NCI-H146 treated with DMSO at 0.1 percent for 48 hours (cell line): ENCODE results near the gene CEACAM16.
A peak's percentile ranks its signal among the peaks of the same experiment; 100 is the strongest.

Source experiments
- DNase-seq: peaks from one replicate; lab custom pipeline; 2025; ENCODE audit not compliant: unreplicated experiment; lab: John Stamatoyannopoulos, UW

CEACAM16 gene

DNA sequence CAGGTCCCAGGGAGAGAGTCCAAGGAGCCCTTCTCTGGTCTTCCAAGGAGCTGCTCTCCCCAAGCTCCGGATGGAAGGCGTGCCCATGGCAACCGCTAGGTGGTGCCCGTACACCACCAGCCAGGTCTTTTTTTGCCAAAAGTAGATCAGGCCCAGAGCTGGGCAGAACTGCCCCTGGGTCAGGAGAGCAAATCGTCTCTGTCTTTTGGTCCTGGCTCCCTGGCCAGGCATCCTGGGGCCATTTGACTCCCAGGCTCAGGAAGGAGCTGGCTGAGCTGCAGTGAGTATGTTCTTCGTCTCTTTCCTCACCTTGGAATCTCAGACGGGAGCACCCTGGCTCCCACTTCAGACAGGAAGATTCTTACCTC, 25.0 kb downstream of the CEACAM16 start:
- DNase-seq, result peak; percentile 56

DNA sequence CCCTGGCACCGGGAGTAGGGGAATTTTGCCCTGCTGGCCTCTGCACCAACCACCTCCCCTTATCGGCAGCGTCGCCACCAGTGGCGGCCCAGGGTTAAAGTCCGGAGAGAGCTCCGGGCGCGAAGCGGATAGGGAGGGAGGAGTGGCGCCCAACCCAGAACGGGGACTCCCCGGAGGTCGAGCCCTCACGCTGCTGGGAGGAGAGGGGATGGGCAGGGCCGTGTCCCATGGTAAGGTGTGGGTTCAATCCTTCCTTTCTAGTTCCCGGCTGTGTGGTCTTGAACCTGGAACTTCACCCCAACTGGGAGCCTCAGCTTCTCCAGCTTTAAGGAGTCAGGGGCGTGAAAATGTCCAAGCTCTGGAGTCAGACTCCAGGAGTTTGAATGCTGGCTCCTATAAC, 26.3 kb downstream of the CEACAM16 start:
- DNase-seq, result no peak

DNA sequence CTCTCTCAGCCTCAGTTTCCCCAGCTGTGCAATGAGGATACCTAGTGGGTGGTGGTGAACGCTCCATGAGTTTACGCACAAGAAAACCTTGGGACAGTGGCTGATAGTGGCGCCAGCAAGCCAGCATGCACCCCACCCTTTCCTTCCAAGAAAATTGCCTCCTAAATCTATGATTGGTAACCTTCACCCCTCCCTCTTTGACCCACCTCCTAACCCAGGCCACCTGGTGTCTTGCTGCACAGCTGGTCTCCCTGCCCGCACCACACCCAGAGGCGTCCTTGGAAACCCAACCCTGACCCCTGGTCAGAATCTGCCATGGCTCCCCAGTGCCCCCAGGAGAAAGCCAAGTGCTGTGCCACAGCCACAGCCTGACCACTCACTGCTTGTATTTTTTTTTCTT, 26.7 kb downstream of the CEACAM16 start:
- DNase-seq, result no peak

DNA sequence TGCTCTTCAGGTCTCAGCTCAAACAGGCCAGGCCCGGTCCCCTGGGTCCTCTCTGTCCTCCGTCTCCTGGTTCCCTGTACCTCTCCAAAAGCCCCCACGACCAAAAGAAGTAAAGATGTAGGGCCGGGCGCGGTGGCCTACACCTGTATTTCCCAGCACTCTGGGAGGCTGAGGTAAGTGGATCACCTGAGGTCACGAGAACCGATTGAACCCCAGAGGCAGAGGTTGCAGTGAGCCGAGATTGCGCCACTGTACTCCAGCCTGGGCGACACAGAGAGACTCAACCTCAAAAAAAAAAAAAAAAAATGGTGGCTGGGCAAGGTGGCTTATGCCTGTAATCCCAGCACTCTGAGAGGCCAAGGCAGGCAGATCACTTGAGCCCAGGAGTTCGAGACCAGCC, 27.5 kb downstream of the CEACAM16 start:
- no peak for DNase-seq

DNA sequence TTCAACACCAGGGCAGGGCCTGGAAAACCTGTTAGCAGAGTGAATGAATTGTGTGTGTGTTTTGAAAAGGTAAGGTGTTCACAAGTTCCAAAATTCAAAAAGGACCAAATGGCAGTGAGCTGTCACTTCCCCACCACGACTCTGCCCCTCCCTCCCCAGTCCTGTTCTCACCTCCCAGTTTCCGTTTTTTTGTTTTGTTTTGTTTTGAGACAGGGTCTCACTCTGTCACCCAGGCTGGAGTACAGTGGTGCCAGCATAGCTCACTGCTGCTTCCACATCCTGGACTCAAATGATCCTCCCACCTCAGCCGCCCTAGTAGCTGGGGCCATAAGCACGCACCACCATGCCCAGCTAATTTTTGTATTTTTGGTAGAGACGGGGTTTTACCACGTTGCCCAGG, 29.2 kb downstream of the CEACAM16 start:
- DNase-seq, result no peak

DNA sequence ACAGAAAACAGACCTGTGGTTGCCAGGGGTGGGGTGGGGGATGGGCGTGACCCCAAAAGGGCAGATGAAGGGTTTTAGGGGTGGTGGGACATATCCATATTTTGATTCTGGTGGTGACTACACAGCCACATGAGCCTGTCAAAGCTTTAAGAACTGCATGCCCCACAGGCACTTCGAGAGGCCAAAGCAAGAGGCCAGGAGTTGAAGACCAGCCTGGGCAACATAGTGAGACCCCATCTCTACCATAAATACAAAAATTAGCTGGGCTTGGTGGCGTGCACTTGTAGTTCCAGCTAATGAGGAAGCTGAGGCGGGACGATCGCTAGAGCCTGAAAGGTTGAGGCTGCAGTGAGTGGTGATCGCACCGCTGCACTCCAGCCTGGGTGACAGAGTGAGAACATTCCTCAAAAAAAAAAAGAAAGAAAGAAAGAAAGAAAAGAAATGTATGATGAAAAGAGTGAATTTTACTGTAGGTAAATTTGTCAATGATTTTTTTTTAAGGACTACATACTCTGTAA, 30.6 kb downstream of the CEACAM16 start:
- no peak for DNase-seq

DNA sequence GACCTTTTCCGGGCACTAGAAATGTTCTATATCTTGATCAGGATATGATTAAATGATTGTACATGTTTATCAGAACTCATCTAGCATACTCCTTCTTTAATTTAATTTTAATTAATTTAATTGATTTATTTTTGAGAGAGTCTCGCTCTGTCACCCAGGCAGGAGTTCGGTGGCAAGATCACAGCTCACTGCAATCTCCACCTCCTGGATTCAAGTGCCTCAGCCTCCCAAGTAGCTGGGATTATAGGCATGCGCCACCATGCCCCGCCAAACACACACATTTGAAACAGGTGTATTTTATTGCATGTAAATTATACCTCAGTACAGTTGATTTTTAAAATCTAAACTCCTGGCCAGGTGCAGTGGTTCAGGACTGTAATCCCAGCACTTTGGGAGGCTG, 32.1 kb downstream of the CEACAM16 start:
- DNase-seq, result no peak

DNA sequence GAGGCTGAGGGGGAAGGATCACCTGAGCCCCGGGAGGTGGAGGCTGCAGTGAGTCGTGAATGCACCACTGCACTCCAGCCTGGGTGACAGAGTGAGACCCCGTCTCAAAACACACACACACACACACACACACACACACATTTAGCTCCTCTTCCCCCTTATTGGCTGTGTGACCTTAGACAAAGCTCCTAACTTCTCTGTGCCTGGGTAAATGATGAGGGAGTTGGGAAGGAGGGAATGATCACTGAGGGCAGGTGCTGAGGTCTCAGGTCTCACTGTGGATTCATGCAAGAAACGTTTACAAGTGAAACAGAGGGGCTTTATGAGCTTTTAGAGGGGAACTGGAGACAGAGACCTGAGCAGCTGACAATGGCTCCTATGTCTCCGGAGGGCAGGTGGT, 32.7 kb downstream of the CEACAM16 start:
- no peak for DNase-seq

DNA sequence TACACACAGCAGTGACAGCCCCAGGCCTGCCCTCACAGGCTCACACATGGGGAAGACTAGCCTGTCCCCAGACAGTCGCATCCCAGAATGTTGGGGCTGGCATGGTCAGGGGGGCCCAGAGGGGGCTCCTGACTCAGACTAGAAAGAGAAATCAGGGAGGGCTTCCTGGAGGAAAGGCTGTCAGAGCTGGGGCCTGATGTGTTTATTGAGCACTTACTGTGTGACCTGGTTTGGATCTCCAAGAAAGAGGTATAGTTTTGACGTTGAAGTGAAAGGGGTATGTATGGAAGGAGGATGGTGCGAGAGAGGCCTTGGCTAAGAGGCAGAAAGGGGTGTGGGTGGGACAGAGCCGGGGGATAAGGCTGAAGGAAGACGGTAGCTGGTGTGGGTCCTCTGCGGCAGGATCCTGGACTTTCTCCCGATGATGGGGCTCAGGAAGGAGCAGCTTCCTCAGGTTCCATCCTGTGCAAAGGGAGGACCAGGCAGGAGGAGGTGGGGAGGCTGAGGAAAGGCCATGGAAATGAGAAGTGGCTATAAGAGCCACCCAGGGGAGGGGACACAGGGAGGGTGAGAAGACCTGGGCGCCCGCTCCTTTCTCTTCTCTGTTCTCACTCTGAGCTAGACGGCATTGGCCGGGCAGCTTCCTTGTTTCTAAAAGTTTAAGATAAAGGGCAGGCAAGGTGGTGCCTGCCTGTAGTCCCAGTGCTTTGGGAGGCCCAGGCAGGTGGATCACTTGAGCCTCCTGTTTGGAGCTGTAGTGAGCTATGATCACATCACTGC, 33.5 kb downstream of the CEACAM16 start:
- no peak for DNase-seq

DNA sequence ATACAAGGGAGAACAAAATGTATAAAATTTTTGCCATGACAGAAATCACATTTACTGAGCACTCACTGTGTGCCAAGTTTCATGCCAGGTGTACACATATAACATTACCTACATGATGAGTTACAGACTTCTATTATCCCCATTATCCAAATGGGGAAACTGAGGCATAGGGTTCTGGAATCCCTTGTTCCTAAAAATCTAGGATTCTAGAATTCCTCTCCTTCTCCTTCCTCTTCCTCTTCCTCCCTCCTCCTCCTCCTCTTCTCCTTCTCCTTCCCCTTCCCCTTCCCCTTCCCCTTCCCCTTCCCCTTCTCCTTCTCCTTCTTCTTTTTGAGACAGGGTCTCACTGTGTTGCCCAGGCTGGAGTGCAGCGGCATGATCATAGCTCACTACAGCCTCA, 35.4 kb downstream of the CEACAM16 start:
- DNase-seq, result no peak

DNA sequence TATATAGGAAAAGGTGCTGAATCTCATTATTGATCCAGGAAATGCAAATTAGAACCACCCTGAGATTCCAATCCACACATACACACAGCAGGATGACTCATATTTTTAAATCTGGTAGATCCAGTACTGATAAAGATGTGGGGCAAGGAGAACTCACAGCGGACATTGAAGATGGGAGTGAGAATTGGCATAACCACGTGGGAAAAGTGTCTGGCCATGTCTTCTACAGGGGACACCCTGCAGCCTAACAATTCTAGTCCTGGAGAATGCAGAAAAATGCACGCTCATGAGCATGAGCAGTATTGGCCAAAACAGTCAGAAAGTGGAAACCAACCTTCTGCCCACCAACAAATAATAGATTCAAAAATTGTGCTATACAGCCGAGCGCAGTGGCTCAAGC, 36.1 kb downstream of the CEACAM16 start:
- no peak for DNase-seq

DNA sequence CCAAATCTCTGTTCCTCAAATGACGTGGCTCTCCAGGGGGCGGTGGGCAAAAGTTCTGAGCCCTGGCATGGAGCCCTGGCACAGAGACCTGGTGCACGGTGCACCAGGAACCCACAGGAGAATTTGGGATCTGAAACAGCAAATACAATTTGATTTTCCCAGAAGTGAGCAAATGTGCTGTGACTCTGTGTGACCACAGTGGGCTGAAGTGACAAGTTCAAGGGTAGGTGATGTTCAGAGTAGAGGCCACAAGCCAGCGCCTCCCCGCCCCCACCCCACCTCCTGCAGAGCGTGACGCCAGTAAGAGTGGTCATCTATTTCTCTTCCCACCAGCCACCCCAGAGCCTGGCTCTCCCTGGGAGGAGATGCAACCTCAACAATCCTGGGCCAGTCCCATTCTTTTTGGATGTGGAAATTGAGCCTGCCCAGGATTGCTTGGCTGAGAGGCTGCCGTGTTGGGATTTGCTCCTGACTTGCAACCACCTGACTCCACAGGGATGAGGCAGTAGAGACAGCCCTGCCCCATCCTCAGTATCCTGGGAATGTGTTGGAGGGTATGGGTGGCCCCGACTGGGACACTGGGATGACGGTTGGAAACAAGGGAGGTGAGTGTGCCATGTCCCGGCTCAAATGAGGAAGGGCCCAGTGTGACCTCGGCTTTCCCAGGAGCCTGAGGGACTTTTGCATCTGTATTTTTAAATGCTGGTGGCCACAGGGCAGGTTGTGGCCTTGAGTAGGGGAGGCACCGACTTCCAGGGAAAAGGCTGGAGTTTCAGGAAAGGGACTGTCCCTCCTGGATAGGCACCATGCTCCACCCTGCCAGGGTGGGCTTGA, 38.5 kb downstream of the CEACAM16 start:
- DNase-seq, result no peak

DNA sequence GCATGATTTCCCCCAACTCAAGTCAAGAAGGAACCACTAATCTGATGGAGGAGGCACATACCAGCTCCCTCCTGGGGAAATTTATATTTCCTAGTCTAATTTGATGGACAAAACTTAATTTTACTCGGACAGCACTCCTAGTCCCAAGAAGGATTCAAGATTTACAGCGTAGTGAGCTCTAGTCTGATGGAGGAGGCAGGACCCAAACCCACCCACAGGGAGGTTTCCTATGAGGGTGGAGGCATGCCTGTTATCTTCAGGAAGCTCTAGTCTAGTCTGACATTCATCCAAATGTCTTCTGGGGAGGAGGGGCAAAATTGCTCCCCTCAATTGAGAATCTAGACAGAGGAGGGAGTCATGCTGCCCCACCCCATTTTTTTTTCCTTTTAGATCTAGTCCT, 39.2 kb downstream of the CEACAM16 start:
- no peak for DNase-seq

DNA sequence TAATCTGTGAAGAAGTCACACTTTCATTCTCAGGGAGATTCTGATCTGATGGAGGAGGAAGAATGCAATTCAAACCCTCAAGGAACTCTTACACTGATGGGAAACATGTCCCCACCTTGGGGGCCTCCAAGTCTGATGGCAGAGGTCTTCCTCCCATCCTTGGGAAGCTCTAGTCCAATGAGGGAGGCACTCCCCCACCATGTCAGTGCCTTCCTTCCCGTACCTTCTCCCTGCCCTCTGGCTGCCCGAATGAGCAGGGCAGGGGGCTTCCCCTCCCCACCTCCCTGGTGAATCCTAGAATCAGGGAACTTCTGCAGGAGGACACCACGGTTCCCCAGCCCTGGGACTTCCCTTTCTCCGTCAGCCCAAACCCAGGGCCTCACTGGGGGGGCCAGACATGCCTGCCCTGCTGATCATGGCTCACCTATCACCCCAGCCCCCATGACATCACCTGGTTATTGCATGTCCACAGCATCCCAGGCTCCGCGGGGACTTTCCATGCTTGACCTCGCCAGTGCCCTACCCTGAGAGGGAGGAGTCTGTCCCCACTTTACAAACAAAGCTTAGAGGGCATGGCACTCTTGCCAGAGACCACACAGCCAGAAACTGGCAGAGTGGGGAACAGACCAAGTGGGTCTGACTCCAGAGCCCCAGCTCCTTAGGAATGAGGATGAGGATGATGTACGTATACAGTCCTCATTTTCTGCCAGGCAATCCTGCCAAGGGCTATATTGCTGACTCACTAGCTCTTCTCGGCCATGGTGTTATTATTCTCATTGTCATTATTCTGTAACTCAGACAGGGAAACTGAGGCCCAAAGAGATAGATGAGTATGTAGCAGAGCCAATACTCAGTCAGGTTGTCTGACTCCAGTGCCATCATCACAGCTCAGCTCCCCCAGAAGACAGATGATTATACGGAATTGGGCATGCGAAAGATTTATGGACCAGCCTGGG, 39.9 kb downstream of the CEACAM16 start:
- no peak for DNase-seq

DNA sequence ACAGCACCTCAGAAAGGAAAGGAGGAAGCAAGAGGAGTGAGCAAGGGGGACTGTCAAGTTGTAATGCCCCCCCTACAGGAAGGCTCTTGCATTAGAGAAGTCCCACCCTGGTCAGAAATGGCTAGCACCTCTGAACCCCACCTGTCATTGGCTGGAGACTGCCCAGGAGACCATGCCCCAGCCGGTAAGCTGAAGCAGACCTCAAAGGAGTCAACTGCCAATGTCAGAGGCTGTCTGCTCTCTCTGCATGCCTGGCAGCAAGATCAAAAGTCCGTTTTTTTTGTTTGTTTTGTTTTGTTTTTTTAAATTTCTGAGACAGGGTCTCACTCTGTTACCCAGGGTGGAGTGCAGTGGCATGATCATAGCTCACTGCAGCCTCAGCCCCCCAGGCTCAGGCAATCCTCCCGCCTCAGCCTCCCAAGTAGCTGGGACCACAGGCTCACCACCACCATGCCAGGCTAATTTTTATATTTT, 41.4 kb downstream of the CEACAM16 start:
- DNase-seq, result no peak

DNA sequence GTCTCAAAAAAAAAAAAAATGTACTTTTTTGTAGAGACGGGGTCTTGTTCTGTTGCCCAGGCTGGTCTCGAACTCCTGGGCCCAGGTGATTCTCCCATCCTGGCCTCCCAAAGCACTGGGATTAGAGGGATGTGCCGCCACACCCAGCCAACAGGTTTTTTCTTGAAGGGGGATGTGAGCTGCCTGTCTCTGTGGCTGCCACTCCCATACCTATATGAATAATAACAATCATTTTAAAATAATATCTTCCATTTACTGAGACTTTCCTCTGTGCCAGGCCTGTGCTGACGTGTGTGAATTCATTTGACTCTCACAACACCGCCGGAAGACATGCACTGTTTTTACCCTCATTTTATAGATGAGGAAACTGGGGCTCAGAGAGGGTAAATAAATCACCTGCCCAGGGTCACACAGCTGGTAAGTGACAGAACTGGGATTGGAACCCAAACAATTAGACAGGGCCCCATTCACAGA, 42.3 kb downstream of the CEACAM16 start:
- DNase-seq, result no peak

DNA sequence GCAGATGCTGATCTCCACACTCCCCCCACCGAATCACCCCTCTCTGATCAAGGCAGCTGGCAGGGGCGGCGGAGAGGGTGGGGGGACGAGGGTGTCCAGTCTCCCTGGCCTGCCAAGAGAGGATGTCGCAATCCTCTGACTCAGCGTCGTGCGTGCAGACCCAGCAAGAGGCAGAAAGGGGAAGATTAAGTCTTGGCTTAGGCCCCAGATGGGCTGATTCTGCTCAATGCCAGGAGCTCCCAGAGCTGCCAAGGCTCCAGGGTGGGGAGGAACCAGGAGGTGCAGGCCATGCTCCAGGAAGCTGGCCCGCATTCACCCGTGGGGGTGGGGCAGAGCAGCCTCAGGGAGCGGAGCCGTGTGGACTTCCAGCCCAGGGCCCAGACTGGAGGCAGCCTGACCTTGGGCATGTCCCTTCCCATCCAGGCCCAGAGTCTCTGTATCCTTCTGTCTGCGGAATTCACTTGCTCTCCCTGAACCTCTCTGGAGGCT, 42.9 kb downstream of the CEACAM16 start:
- no peak for DNase-seq

DNA sequence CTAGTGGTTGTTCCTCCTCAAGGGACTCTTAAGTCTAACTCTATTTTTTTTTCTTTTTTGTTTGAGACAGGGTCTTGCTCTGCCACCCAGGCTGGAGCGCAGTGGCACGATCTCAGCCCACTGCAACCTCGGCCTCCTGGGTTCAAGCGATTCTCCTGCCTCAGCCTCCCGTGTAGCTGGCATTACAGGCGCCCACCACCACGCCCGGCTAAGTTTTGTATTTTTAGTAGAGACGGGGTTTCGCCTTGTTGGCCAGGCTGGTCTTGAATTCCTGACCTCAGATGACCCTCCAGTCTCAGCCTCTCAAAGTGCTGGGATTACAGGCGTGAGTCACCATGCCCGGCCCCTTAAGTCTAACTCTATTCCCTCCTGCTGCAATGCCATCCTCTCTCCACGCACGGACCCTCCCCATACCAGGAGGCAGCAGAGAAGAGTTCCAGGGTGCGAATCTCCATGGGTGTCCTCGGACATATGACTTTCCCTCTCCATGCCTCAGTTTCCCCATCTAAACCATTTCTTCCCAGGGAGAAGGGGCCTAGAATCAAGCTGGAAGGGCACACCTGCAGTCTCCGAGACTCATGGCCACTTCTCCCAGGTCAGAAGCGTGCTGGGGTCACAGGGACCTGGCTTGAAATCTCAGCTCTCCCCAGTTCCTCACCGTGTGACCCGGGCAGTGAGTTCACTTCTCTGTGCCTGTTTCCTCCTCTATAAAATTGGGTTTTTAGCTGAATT, 43.5 kb downstream of the CEACAM16 start:
- DNase-seq, result no peak

DNA sequence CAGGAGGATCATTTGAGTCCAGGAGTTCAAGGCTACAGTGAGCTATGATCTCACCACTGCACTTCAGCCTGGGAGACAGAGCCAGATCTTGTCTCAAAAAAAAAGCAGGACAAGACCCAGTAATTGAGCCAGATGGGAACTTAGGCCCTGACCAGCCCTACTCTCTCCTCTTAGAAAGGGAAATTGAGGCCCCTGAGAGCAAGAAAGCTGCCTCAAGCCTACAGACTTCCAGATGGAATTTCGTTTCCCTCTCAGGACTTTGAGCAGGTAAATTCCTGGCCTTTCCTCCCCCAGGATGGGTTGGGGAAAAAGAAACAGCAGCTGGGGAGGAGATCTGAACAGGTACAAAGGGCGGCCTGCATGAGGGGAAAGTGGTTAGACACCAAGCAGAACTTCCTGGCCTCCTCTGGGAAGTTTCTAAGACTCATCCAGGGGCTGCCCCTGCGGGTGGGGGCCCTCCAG, 46.0 kb downstream of the CEACAM16 start:
- DNase-seq, result no peak

DNA sequence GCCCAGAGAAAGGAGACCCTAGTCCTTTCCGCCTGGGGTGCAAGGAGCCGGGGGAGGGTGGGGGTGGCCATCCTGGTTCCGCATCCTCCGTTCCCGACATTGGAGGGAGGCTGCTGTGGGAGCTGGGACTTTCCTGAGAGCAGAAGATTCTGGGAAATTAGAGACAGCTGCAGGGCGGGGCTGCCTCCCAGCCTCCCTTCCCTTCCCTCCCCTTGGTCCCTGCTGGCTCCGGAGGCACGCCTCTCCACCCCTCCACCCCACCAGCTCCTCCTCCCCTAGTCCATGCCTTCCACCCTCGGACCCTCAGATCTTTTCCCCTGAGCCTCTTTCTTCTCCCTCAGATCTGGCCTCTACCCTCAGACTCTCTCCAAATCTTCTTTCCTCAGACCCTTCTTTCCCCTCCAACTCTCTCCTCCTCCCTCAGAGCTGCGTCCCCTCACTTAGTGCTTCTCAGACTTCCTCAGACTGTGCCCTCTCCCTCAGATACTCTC, 46.4 kb downstream of the CEACAM16 start:
- DNase-seq, result no peak
